ENCODE data around the gene DPY19L2. TPM values are rescaled to one million over a fixed set of nuclear protein-coding genes. Genes with fewer than 3 reads are reported as not detected.

Gene DPY19L2
- total RNA-seq, 1 experiment from 2014 or later: 6.6 TPM

DNA sequence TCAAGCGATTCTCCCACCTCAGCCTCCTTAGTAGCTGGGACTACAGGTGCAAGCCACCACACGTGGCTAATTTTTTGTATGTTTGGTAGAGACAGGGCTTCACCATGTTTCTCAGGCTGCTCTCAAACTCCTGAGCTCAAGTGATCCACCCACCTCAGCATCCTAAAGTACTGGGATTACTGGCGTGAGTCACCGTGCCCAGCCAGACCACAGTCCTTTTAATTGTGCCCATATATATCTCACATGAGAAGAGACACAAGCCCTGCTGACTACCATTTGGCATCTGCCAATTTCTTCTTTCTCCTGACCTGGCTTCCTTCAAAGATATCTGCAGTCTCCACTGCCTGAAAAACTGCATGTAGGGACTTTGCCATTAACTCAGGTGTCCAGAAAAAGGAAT, 142.5 kb downstream of the DPY19L2 start:
- H3K27ac ChIP-seq (ENCODE audit: low read length): no peak overlapping the region
- H3K9me3 ChIP-seq (ENCODE audit: control insufficient read depth, insufficient read depth, low read depth, low read length): no peaks in the 10 kb centered on the region
- H3K27me3 ChIP-seq (ENCODE audit: control insufficient read depth, insufficient read depth, low read length): no peaks in the 10 kb centered on the region
- ChIA-PET CTCF (no interaction called here), POLR2A (no interaction called here)
- DNase-seq (ENCODE audit: low read depth, low spot score) (no peak), ATAC-seq (no peak)
- intact Hi-C loops (cut with micrococcal nuclease; ENCODE audit: unreplicated experiment) (no loop called here), in situ Hi-C loops (cut with HindIII; ENCODE audit: low pct_unique_long_range_greater_than_20kb, low sequenced_read_pairs) (no loop called here)
- H3K4me1 ChIP-seq (ENCODE audit: control insufficient read depth, insufficient read depth, low read length): no peaks in the 10 kb centered on the region
- no peak overlapping the region for H3K4me3 ChIP-seq (ENCODE audit: low read depth in 2 of 2, low read length in 2 of 2)
- no peaks in the 10 kb centered on the region for H3K36me3 ChIP-seq (ENCODE audit: control insufficient read depth, insufficient read depth, low read length)
- no TSS peak for BruUV-seq (replicated peaks)
- TF ChIP-seq SIN3A (IDR thresholded peaks at IDR 0.05; ENCODE audit: borderline replicate concordance, insufficient read depth, low read depth, low read length) (no peak), POLR2AphosphoS5 (IDR thresholded peaks at IDR 0.05; ENCODE audit: low read depth, low read length) (no peak), REST (IDR thresholded peaks at IDR 0.05; ENCODE audit: insufficient read depth in 1 of 2, low read depth in 2 of 2, low read length in 1 of 2) (no peak), TCF7L2 (IDR thresholded peaks at IDR 0.05; ENCODE audit: low read depth, low read length) (no peak)
- TF ChIP-seq, protein P1, sequence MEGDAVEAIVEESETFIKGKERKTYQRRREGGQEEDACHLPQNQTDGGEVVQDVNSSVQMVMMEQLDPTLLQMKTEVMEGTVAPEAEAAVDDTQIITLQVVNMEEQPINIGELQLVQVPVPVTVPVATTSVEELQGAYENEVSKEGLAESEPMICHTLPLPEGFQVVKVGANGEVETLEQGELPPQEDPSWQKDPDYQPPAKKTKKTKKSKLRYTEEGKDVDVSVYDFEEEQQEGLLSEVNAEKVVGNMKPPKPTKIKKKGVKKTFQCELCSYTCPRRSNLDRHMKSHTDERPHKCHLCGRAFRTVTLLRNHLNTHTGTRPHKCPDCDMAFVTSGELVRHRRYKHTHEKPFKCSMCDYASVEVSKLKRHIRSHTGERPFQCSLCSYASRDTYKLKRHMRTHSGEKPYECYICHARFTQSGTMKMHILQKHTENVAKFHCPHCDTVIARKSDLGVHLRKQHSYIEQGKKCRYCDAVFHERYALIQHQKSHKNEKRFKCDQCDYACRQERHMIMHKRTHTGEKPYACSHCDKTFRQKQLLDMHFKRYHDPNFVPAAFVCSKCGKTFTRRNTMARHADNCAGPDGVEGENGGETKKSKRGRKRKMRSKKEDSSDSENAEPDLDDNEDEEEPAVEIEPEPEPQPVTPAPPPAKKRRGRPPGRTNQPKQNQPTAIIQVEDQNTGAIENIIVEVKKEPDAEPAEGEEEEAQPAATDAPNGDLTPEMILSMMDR (IDR thresholded peaks at IDR 0.05): no peak

GRCh38 chr12:63521706-63522105, 146.6 kb downstream of the DPY19L2 start:
- no peaks in the 10 kb centered on the region for H3K27me3 ChIP-seq (ENCODE audit: control insufficient read depth, insufficient read depth, low read length)
- ATAC-seq (no peak), DNase-seq (ENCODE audit: low read depth, low spot score) (no peak)
- no peaks in the 10 kb centered on the region for H3K4me1 ChIP-seq (ENCODE audit: control insufficient read depth, insufficient read depth, low read length)
- CTCF ChIA-PET: no interaction called here
- in situ Hi-C loops (cut with HindIII; ENCODE audit: low pct_unique_long_range_greater_than_20kb, low sequenced_read_pairs): no loop called here
- no peaks in the 10 kb centered on the region for H3K36me3 ChIP-seq (ENCODE audit: control insufficient read depth, insufficient read depth, low read length)
- TF ChIP-seq, protein P1 (IDR thresholded peaks at IDR 0.05): no peak
- TF ChIP-seq POLR2AphosphoS5 (IDR thresholded peaks at IDR 0.05; ENCODE audit: low read depth, low read length) (no peak), SIN3A (IDR thresholded peaks at IDR 0.05; ENCODE audit: borderline replicate concordance, insufficient read depth, low read depth, low read length) (no peak), TCF7L2 (IDR thresholded peaks at IDR 0.05; ENCODE audit: low read depth, low read length) (no peak), REST (IDR thresholded peaks at IDR 0.05; ENCODE audit: insufficient read depth in 1 of 2, low read depth in 2 of 2, low read length in 1 of 2) (no peak)
- BruUV-seq (replicated peaks): no TSS peak
- H3K4me3 ChIP-seq (ENCODE audit: low read depth in 2 of 2, low read length in 2 of 2): no peak overlapping the region
- no peaks in the 10 kb centered on the region for H3K9me3 ChIP-seq (ENCODE audit: control insufficient read depth, insufficient read depth, low read depth, low read length)
- no peak overlapping the region for H3K27ac ChIP-seq (ENCODE audit: low read length)
- POLR2A ChIA-PET: no interaction called here
- intact Hi-C loops (cut with micrococcal nuclease; ENCODE audit: unreplicated experiment): no loop called here

Other genes with a start within 250 kb of the DPY19L2 start
- gene RXYLT1, start 111.4 kb upstream of the DPY19L2 start, total RNA-seq (2021; ENCODE audit: unreplicated experiment): 20.3 TPM
- 26.8 TPM for gene SRGAP1, start 176.2 kb upstream of the DPY19L2 start, total RNA-seq (2021; ENCODE audit: unreplicated experiment)

All from Panc1 (cell line).